Measurements from ENCODE around the gene PDGFA. TPM values are rescaled to one million over a fixed set of nuclear protein-coding genes. Genes with fewer than 3 reads are reported as not detected.

The PDGFA gene
- total RNA-seq, 1 donor from 2014 or later = 9.8 TPM

- Mint-ChIP-seq H3K36me3 (no peaks in the 10 kb centered on the region), H3K4me3 (no peak overlapping the region), H3K4me1 (peaks cover 24% of the 10 kb centered on the region), H3K9me3 (peaks cover 10% of the 10 kb centered on the region), H3K27me3 (ENCODE audit: insufficient read depth, low read depth) (peaks cover 11% of the 10 kb centered on the region), H3K27ac (no peak overlapping the region)
- H3F3A ChIP-seq (ENCODE audit: low read depth) = no peaks in the 10 kb centered on the region
- H4K20me1 ChIP-seq (ENCODE audit: low read depth) = no peaks in the 10 kb centered on the region
- H3K27ac ChIP-seq = no peak overlapping the region
- TF ChIP-seq EZH2phosphoT487 (IDR thresholded peaks at IDR 0.05) = no peak
- TF ChIP-seq CTCF (IDR thresholded peaks at IDR 0.05) = no peak
- no peak for TF ChIP-seq EZH2 (IDR thresholded peaks at IDR 0.05)
- peaks cover 24% of the 10 kb centered on the region for H3K4me1 ChIP-seq
- H3K79me2 ChIP-seq (ENCODE audit: low read depth) = no peaks in the 10 kb centered on the region
- H2AFZ ChIP-seq (replicated peaks) = no peak overlapping the region
- no peaks in the 10 kb centered on the region for H3K36me3 ChIP-seq
- no peak overlapping the region for H3K9ac ChIP-seq
- H3K27me3 ChIP-seq = no peaks in the 10 kb centered on the region
- no peak for DNase-seq (ENCODE audit: low spot score)
- no peak overlapping the region for H3K4me2 ChIP-seq
- no peaks in the 10 kb centered on the region for H3K9me3 ChIP-seq (ENCODE audit: low read depth)
- no peak overlapping the region for H3K4me3 ChIP-seq
These were observed 39.6 kb downstream of the PDGFA start for GRCh38 chr7:479948-480499.

DNA sequence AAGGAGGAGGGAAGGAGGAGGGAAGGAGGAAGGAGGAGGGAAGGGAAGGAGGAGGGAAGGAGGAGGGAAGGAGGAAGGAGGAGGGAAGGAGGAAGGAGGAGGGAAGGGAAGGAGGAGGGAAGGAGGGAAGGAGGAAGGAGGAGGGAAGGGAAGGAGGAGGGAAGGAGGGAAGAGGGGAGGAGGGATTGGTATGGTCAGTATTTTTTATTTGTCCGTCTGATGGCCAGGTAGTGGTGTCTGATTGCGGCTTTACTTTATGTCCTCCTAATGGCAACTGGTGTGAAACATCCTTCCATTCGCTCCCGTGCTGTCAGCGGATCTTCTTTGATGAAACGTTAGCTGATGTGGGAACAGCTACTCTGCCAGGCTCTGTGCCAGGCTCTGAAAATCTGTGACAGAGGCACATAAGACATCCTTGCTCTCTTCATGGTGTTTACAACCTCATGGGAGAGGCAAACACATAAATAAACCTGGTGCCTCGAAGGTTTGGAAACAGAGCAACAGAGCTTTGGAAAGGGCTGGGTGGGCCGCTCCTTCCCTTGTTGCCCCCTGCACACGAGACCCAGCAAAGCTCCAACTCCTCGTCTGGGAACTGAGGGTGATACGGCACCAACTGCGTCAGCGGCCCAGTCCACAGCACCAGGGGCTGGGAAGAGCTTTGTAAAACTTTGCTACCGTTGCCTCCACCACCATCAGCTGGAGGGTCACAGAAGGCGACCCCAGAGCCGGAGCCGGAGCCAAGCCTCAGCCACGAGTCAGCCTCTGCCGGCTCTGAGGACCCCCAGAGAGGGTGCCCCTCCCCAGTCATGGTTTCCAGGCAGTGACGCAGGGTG is 40.3 kb downstream of the PDGFA start:
- H3K27me3 Mint-ChIP-seq (ENCODE audit: insufficient read depth, low read depth) = peaks cover 11% of the 10 kb centered on the region
- Histone ChIP-seq H3K9ac (no peak overlapping the region), H3F3A (ENCODE audit: low read depth) (no peaks in the 10 kb centered on the region), H3K79me2 (ENCODE audit: low read depth) (no peaks in the 10 kb centered on the region), H3K4me2 (no peak overlapping the region), H3K27me3 (no peaks in the 10 kb centered on the region), H2AFZ (replicated peaks) (no peak overlapping the region), H3K27ac (no peak overlapping the region), H4K20me1 (ENCODE audit: low read depth) (no peaks in the 10 kb centered on the region), H3K9me3 (ENCODE audit: low read depth) (no peaks in the 10 kb centered on the region), H3K4me1 (peaks cover 20% of the 10 kb centered on the region), H3K36me3 (no peaks in the 10 kb centered on the region), H3K4me3 (no peak overlapping the region)
- H3K27ac Mint-ChIP-seq = no peak overlapping the region
- TF ChIP-seq EZH2phosphoT487 (IDR thresholded peaks at IDR 0.05) = no peak
- TF ChIP-seq CTCF (IDR thresholded peaks at IDR 0.05) = no peak
- TF ChIP-seq EZH2 (IDR thresholded peaks at IDR 0.05) = no peak
- no peaks in the 10 kb centered on the region for H3K36me3 Mint-ChIP-seq
- no peak overlapping the region for H3K4me3 Mint-ChIP-seq
- peaks cover 10% of the 10 kb centered on the region for H3K9me3 Mint-ChIP-seq
- H3K4me1 Mint-ChIP-seq = peaks cover 22% of the 10 kb centered on the region
- DNase-seq (ENCODE audit: low spot score) = no peak

DNA sequence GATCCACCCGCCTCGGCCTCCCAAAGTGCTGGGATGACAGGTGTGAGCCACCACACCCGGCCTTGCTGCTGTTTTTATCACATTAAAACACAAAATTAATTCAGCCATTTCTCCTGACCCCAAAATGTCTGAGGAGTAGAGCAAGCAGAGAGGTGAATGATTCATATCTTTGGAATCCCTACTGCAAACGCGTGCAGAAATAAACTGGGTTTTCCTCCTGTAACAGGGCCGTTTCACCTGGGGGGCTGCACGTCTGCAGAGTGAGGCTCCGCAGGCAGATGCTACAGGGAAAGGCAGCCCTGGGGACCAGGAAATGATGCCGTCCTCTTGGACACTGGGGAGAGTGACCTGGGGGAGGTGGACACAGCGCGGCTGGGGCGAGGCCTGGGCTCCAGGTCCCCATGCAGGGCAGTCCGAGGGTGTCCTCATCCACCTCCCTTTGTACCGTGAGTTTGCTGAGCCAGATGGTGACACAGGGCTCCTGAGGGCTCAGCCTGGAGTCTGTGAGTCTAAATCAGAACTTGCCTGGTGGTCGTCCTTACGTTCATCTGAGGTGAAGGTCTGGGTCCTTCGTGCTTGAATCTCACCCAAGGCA is 41.9 kb downstream of the PDGFA start:
- no peaks in the 10 kb centered on the region for H3K36me3 Mint-ChIP-seq

More for the DNA sequence above, 41.9 kb downstream of the PDGFA start:
- Mint-ChIP-seq H3K27me3 (ENCODE audit: insufficient read depth, low read depth) (peaks cover 8% of the 10 kb centered on the region), H3K4me3 (no peak overlapping the region), H3K27ac (no peak overlapping the region), H3K9me3 (peaks cover 11% of the 10 kb centered on the region), H3K4me1 (peaks cover 13% of the 10 kb centered on the region)
- TF ChIP-seq EZH2phosphoT487 (IDR thresholded peaks at IDR 0.05) (no peak), CTCF (IDR thresholded peaks at IDR 0.05) (no peak), EZH2 (IDR thresholded peaks at IDR 0.05) (no peak)
- Histone ChIP-seq H2AFZ (replicated peaks) (no peak overlapping the region), H3K27ac (no peak overlapping the region), H3K4me3 (no peak overlapping the region), H3K27me3 (no peaks in the 10 kb centered on the region), H3K79me2 (ENCODE audit: low read depth) (no peaks in the 10 kb centered on the region), H3K36me3 (no peaks in the 10 kb centered on the region), H3F3A (ENCODE audit: low read depth) (no peaks in the 10 kb centered on the region), H3K9me3 (ENCODE audit: low read depth) (no peaks in the 10 kb centered on the region), H3K4me1 (peaks cover 18% of the 10 kb centered on the region), H4K20me1 (ENCODE audit: low read depth) (no peaks in the 10 kb centered on the region), H3K4me2 (no peak overlapping the region), H3K9ac (no peak overlapping the region)
- no peak for DNase-seq (ENCODE audit: low spot score)
